AG09319 (cell line): ENCODE measurements around the gene PDP2.

Experiments used
- DNase-seq: peaks from one replicate; pipeline ENCODE4 v3.0.0-alpha.2; 2010; ENCODE audit warnings: low read depth; ENCODE audit errors: extremely low read depth
- CTCF ChIP-seq: IDR thresholded peaks from 2 replicates; pipeline ENCODE4 v1.5.1; 2011; ENCODE audit warnings: low read depth, mild to moderate bottlenecking, inconsistent platforms, low read length, moderate library complexity

The PDP2 gene

GRCh38 chr16:66846831-66847230 lies 33.5 kb upstream of the PDP2 start:
- no peak for DNase-seq
- no peak for TF ChIP-seq CTCF

GRCh38 chr16:66847533-66848067 lies 32.7 kb upstream of the PDP2 start:
- TF ChIP-seq CTCF, result no peak
- no peak for DNase-seq

GRCh38 chr16:66848172-66848571 lies 32.1 kb upstream of the PDP2 start:
- DNase-seq, result no peak
- no peak for TF ChIP-seq CTCF

GRCh38 chr16:66849021-66849420 lies 31.3 kb upstream of the PDP2 start:
- no peak for TF ChIP-seq CTCF
- DNase-seq, result no peak

DNA sequence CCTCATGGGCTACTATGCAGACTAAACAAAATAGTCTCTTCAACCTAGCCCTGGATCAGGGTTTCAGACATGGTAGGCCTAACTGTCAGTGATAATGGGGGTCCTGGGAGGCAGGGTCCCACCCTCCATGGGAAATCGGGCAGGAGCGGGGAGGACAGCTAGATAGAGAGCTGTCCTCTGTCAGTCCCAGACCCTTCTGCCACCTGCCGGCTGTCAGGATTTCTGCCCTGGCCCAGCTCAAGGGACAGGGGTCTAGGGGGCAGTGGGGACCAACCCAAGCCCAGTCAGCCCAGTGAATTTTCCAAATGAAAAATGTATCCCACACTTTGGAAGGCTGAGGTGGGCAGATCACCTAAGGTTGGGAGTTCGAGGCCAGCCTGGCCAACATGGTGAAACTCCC lies 30.8 kb upstream of the PDP2 start:
- DNase-seq, result no peak
- TF ChIP-seq CTCF, result no peak

DNA sequence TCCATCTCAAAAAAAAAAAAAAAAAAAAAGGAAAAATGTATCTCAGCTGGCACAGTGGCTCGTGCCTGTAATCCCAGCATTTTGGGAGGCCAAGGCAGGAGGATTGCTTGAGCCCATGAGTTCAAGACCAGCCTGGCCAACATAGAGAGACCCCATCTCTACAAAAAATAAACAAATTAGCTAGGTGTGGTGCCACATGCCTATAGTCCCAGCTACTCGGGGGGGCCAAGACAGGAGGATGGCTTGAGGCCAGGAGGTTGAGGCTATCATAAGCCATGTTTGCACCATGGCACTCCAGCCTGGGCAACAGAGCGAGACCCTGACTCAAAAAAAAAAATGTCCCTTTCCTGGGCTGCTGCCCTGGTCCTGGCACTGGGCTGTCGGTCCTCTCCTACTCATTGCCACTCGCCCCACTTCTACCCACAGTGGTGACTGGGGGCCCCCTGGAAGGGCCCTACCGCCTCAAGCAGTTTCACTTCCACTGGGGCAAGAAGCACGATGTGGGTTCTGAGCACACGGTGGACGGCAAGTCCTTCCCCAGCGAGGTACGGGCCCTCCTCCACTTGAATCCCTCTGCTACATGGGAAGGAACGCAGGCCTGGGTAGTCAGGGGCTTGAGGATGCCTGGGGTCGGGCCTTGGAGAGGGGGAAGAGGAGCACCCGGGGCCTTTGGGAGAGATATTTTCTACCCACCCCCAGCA lies 30.1 kb upstream of the PDP2 start:
- no peak for DNase-seq
- no peak for TF ChIP-seq CTCF

- no peak for TF ChIP-seq CTCF
- DNase-seq, result no peak
Observed at GRCh38 chr16:66851166-66851964, 28.9 kb upstream of the PDP2 start.
